Measurements from ENCODE around the gene RETREG3. TPM values are rescaled to one million over a fixed set of nuclear protein-coding genes. Genes with fewer than 3 reads are reported as not detected.
"Not testable (repeated sequence)": the region's sequence is repeated elsewhere in the genome, so short reads cannot be mapped to it uniquely, and the experiment has no call there.

RETREG3 gene
- total RNA-seq, 8 experiments from 2014 or later: 27.1 to 40.2 (median 32.8) TPM

- in situ Hi-C loops (cut with MboI; ENCODE audit: low pct_unique_long_range_greater_than_20kb in 2 of 9, low sequenced_read_pairs in 9 of 9, unreplicated experiment in 9 of 9): no loop called here
- peak in 5 of 8 experiments; percentile 3 to 39 (median 32) for ATAC-seq (replicated peaks in 6 of 8)
- 30 to 80% (median 63%) methylated on average over 2 to 11 of the region's 45 CpGs; no CpG with 5 or more reads in 6 of the 10 experiments for WGBS, 10 experiments
- Histone ChIP-seq H3K4me1 (replicated peaks in 1 of 2) (peaks cover 23% of the 10 kb centered on the region in 2 donors), H3K27ac (peak overlapping the region in 1 of 2 donors; percentile 55), H3K4me3 (peak overlapping the region in 4 of 5 donors; percentile 46 to 55 (median 52))
Measured at GRCh38 chr17:42553161-42553818, 55.9 kb downstream of the RETREG3 start.

- peak within 1 kb of the TSS; percentile 46 to 55 (median 51) for H3K4me3 ChIP-seq
- WGBS, 10 experiments: no CpG with 5 or more reads among the region's 15 CpGs
- H3K4me1 ChIP-seq (replicated peaks in 1 of 2): peaks cover 23 to 24% of the 10 kb centered on the region in 2 donors
- ATAC-seq (replicated peaks in 6 of 8); in situ Hi-C loops (cut with MboI; ENCODE audit: low pct_unique_long_range_greater_than_20kb in 2 of 9, low sequenced_read_pairs in 9 of 9, unreplicated experiment in 9 of 9): not testable (repeated sequence)
- H3K27ac ChIP-seq: peak within 1 kb of the TSS in 1 of 2 donors; percentile 55
Measured at GRCh38 chr17:42552736-42553135, 56.4 kb downstream of the RETREG3 start, which contains the start of gene HSD17B1. HSD17B1 (plus strand) TSS chr17:42552923; CDS start chr17:42552934, 11 bp downstream.

GRCh38 chr17:42548993-42549755 lies 60.0 kb downstream of the RETREG3 start:
- WGBS, 10 experiments: 68 to 100% (median 90%) methylated on average over 2 to 11 of the region's 14 CpGs; no CpG with 5 or more reads in 3 of the 10 experiments
- Histone ChIP-seq H3K4me1 (replicated peaks in 1 of 2) (peaks cover 18 to 19% of the 10 kb centered on the region in 2 donors), H3K4me3 (peak overlapping the region in 1 of 5 donors; percentile 23), H3K27ac (peak overlapping the region; percentile 63 to 80)
- in situ Hi-C loops (cut with MboI; ENCODE audit: low pct_unique_long_range_greater_than_20kb in 2 of 9, low sequenced_read_pairs in 9 of 9, unreplicated experiment in 9 of 9): no loop called here
- ATAC-seq (replicated peaks in 6 of 8): no peak

- in situ Hi-C loops (cut with MboI; ENCODE audit: low pct_unique_long_range_greater_than_20kb in 2 of 9, low sequenced_read_pairs in 9 of 9, unreplicated experiment in 9 of 9): no loop called here
- peak overlapping the region; percentile 63 to 80 for H3K27ac ChIP-seq
- whole genome bisulfite sequencing, 10 experiments: 29 to 84% (median 40%) methylated on average over 2 to 6 of the region's 74 CpGs; no CpG with 5 or more reads in 6 of the 10 experiments
Measured at GRCh38 chr17:42548070-42548837, 60.9 kb downstream of the RETREG3 start.

GRCh38 chr17:42547698-42548069 lies 61.5 kb downstream of the RETREG3 start:
- Histone ChIP-seq H3K27ac (no peak overlapping the region), H3K4me3 (no peak overlapping the region)
- no peak for ATAC-seq (replicated peaks in 6 of 8)

More at GRCh38 chr17:42548070-42548837, 60.9 kb downstream of the RETREG3 start:
- Histone ChIP-seq H3K4me1 (replicated peaks in 1 of 2) (peaks cover 10 to 11% of the 10 kb centered on the region in 2 donors), H3K4me3 (peak overlapping the region in 3 of 5 donors; percentile 11 to 23 (median 20))
- peak in 5 of 8 experiments; percentile 29 to 78 (median 72) for ATAC-seq (replicated peaks in 6 of 8)

GRCh38 chr17:42547001-42547461 lies 62.1 kb downstream of the RETREG3 start:
- peak in 3 of 8 experiments; percentile 6 to 37 (median 12) for ATAC-seq (replicated peaks in 6 of 8)
- Histone ChIP-seq H3K27ac (no peak overlapping the region), H3K4me1 (replicated peaks in 1 of 2) (peaks cover 8 to 9% of the 10 kb centered on the region in 2 donors), H3K4me3 (no peak overlapping the region)
- in situ Hi-C loops (cut with MboI; ENCODE audit: low pct_unique_long_range_greater_than_20kb in 2 of 9, low sequenced_read_pairs in 9 of 9, unreplicated experiment in 9 of 9): no loop called here
- 80 to 97% (median 92%) methylated on average over 1 to 6 of the region's 23 CpGs; no CpG with 5 or more reads in 7 of the 10 experiments for WGBS, 10 experiments

More at GRCh38 chr17:42547698-42548069, 61.5 kb downstream of the RETREG3 start:
- WGBS, 10 experiments: 80 to 100% (median 100%) methylated on average over 1 to 5 of the region's 14 CpGs; no CpG with 5 or more reads in 5 of the 10 experiments
- peaks cover 8 to 9% of the 10 kb centered on the region in 2 donors for H3K4me1 ChIP-seq (replicated peaks in 1 of 2)
- in situ Hi-C loops (cut with MboI; ENCODE audit: low pct_unique_long_range_greater_than_20kb in 2 of 9, low sequenced_read_pairs in 9 of 9, unreplicated experiment in 9 of 9): no loop called here

GRCh38 chr17:42545755-42546505 lies 63.2 kb downstream of the RETREG3 start:
- peak in 3 of 8 experiments; percentile 2 to 7 (median 4) for ATAC-seq (replicated peaks in 6 of 8)
- H3K4me1 ChIP-seq (replicated peaks in 1 of 2); H3K4me3 ChIP-seq; H3K27ac ChIP-seq; in situ Hi-C loops (cut with MboI; ENCODE audit: low pct_unique_long_range_greater_than_20kb in 2 of 9, low sequenced_read_pairs in 9 of 9, unreplicated experiment in 9 of 9): not testable (repeated sequence)
- WGBS, 10 experiments: 60 to 80% methylated on average over 1 to 2 of the region's 9 CpGs; no CpG with 5 or more reads in 8 of the 10 experiments

GRCh38 chr17:42544874-42545283 lies 64.3 kb downstream of the RETREG3 start:
- Histone ChIP-seq H3K4me1 (replicated peaks in 1 of 2) (peaks cover 8 to 9% of the 10 kb centered on the region in 2 donors), H3K4me3 (no peak overlapping the region), H3K27ac (no peak overlapping the region)
- in situ Hi-C loops (cut with MboI; ENCODE audit: low pct_unique_long_range_greater_than_20kb in 2 of 9, low sequenced_read_pairs in 9 of 9, unreplicated experiment in 9 of 9): no loop called here
- no peak for ATAC-seq (replicated peaks in 6 of 8)
- 70 to 100% (median 87%) methylated on average over 1 to 8 of the region's 8 CpGs; no CpG with 5 or more reads in 1 of the 10 experiments for WGBS, 10 experiments

- peak in 4 of 8 experiments; percentile 3 to 14 (median 10) for ATAC-seq (replicated peaks in 6 of 8)
- H3K4me3 ChIP-seq: no peak overlapping the region
- 83 to 100% (median 96%) methylated on average over 2 to 8 of the region's 39 CpGs; no CpG with 5 or more reads in 5 of the 10 experiments for WGBS, 10 experiments
- in situ Hi-C loops (cut with MboI; ENCODE audit: low pct_unique_long_range_greater_than_20kb in 2 of 9, low sequenced_read_pairs in 9 of 9, unreplicated experiment in 9 of 9): no loop called here
- peaks cover 0 to 3% of the 10 kb centered on the region in 2 donors for H3K4me1 ChIP-seq (replicated peaks in 1 of 2)
- H3K27ac ChIP-seq: peak overlapping the region in 1 of 2 donors; percentile 9
Measured at GRCh38 chr17:42543190-42544079, 65.7 kb downstream of the RETREG3 start.

- in situ Hi-C loops (cut with MboI; ENCODE audit: low pct_unique_long_range_greater_than_20kb in 2 of 9, low sequenced_read_pairs in 9 of 9, unreplicated experiment in 9 of 9): no loop called here
- Histone ChIP-seq H3K4me3 (no peak overlapping the region), H3K4me1 (replicated peaks in 1 of 2) (peaks cover 7% of the 10 kb centered on the region in 2 donors), H3K27ac (no peak overlapping the region)
- ATAC-seq (replicated peaks in 6 of 8): no peak
- 71 to 95% (median 88%) methylated on average over 2 to 9 of the region's 17 CpGs; no CpG with 5 or more reads in 3 of the 10 experiments for WGBS, 10 experiments
Measured at GRCh38 chr17:42541041-42541833, 67.9 kb downstream of the RETREG3 start.
